Measurements from ENCODE around the gene LLGL1. TPM values are rescaled to one million over a fixed set of nuclear protein-coding genes. Genes with fewer than 3 reads are reported as not detected.

The LLGL1 gene
- total RNA-seq, 2 donors from 2014 or later, result 6.6 to 11.4 TPM

DNA sequence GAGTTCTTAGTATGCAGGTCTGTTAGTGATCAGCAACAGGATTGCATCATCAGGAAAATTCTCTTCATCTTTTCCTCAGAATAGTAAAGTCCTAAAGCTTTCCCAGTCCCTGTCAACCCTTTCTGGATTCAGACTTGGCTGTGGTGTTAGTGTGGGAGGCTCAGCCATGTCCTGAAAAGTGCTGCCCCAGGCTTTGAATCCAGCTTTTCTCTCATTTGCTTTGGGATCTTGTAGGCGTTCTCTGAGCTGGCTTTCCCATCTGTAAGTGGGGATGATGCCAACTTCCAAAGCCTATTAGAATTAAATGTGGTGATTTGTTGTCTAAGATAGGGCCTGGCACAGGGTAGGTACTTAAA lies 38.8 kb upstream of the LLGL1 start:
- no peak for ATAC-seq
- H3K27me3 ChIP-seq, result no peaks in the 10 kb centered on the region
- 10 to 11% methylated on average over 1 of the region's 1 CpG for WGBS, 2 donors
- H3K36me3 ChIP-seq (replicated peaks in 1 of 2; ENCODE audit: insufficient read depth in 1 of 2, low read depth in 2 of 2), result no peaks in the 10 kb centered on the region
- intact Hi-C loops (cut with DNase I), result no loop called here
- H3K9me3 ChIP-seq, result no peaks in the 10 kb centered on the region
- H3K27ac ChIP-seq, result peak overlapping the region in 3 of 4 donors; percentile 63 to 98 (median 96)
- H3K4me1 ChIP-seq, result peaks cover 75% of the 10 kb centered on the region
- no peak overlapping the region for H3K4me3 ChIP-seq
- TF ChIP-seq, protein P1, sequence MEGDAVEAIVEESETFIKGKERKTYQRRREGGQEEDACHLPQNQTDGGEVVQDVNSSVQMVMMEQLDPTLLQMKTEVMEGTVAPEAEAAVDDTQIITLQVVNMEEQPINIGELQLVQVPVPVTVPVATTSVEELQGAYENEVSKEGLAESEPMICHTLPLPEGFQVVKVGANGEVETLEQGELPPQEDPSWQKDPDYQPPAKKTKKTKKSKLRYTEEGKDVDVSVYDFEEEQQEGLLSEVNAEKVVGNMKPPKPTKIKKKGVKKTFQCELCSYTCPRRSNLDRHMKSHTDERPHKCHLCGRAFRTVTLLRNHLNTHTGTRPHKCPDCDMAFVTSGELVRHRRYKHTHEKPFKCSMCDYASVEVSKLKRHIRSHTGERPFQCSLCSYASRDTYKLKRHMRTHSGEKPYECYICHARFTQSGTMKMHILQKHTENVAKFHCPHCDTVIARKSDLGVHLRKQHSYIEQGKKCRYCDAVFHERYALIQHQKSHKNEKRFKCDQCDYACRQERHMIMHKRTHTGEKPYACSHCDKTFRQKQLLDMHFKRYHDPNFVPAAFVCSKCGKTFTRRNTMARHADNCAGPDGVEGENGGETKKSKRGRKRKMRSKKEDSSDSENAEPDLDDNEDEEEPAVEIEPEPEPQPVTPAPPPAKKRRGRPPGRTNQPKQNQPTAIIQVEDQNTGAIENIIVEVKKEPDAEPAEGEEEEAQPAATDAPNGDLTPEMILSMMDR (IDR thresholded peaks at IDR 0.05), result no peak
- TF ChIP-seq POLR2A (IDR thresholded peaks at IDR 0.05), result no peak
- DNase-seq, result peak in 1 of 4 donors; percentile 15

DNA sequence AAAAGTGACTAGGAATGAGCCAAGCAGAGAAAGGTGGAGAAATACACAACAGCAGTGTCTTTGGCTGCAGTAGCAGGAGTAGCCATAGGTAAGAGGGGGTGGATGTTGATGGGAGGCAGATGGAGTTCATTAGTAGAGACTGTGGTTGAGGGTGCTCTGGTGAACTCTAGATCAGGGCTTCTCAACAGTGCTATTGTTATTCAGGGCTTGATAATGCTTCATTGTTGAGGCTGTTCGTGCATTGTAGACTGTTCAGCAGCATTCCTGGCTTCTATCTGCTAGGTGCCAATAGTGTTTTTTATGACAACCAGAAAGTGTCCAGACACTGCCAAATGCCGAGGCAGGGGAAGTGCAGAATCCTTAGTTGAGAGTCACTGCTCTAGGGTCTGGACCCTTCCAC lies 38.2 kb upstream of the LLGL1 start:
- Histone ChIP-seq H3K27ac (peak overlapping the region in 3 of 4 donors; percentile 63 to 98 (median 96)), H3K27me3 (no peaks in the 10 kb centered on the region), H3K4me1 (peaks cover 75% of the 10 kb centered on the region), H3K36me3 (replicated peaks in 1 of 2; ENCODE audit: insufficient read depth in 1 of 2, low read depth in 2 of 2) (no peaks in the 10 kb centered on the region), H3K4me3 (no peak overlapping the region), H3K9me3 (no peaks in the 10 kb centered on the region)
- ATAC-seq (no peak), DNase-seq (no peak)
- TF ChIP-seq, protein P1 (IDR thresholded peaks at IDR 0.05), result no peak
- no peak for TF ChIP-seq POLR2A (IDR thresholded peaks at IDR 0.05)
- 0 to 7% methylated on average over 2 of the region's 2 CpGs for WGBS, 2 donors
- intact Hi-C loops (cut with DNase I), result no loop called here

DNA sequence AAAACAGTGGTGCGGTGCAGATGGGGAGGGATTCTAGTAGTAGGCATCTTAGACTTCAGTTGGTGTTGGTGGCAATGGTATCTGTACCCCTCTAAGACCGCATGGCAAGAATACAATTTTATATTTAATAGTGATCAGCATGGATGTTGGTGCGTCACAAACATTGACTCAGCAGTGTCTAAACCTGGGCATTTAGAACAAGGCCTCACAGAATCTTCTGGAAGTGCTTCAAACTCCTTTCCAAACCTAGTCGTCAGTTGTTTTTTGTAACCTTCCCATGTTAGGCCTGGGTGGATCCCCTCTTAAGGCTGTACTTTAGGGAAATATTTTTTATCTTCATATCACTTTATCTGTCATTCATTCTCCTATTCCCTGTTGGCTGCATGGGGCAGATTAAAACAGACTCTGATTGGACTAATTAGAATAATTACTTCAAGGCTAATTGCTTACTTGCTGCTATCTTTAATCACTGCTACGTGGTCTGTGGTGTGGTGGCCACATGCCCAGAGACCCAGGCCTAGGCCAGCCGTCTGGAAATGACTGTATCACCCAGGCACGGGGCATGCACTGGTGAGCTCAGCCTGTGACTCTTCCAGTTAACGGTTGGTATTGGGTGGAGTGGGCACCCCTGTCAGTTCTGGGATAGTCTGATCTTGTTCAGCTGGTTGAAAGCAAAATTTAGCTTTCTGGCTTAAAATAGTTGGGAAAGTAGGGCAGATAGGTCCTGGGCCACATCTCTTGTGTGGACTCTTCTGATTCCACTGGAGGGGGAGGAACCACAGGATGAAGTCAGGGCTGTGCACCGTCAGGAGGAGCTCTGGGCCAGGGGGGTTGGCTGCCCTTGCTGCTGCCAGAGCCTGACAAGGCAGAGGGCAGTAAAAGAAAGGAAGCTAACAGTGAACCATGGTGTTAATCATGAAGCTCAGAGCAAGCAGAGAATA lies 37.3 kb upstream of the LLGL1 start:
- ATAC-seq, result no peak
- DNase-seq, result no peak
- intact Hi-C loops (cut with DNase I), result no loop called here
- Histone ChIP-seq H3K27me3 (no peaks in the 10 kb centered on the region), H3K4me1 (peaks cover 70% of the 10 kb centered on the region), H3K36me3 (replicated peaks in 1 of 2; ENCODE audit: insufficient read depth in 1 of 2, low read depth in 2 of 2) (no peaks in the 10 kb centered on the region), H3K9me3 (no peaks in the 10 kb centered on the region), H3K27ac (peak overlapping the region in 3 of 4 donors; percentile 63 to 98 (median 96)), H3K4me3 (no peak overlapping the region)
- 12 to 23% methylated on average over 9 of the region's 9 CpGs for WGBS, 2 donors
- TF ChIP-seq, protein P1 (IDR thresholded peaks at IDR 0.05), result no peak
- TF ChIP-seq POLR2A (IDR thresholded peaks at IDR 0.05), result no peak

DNA sequence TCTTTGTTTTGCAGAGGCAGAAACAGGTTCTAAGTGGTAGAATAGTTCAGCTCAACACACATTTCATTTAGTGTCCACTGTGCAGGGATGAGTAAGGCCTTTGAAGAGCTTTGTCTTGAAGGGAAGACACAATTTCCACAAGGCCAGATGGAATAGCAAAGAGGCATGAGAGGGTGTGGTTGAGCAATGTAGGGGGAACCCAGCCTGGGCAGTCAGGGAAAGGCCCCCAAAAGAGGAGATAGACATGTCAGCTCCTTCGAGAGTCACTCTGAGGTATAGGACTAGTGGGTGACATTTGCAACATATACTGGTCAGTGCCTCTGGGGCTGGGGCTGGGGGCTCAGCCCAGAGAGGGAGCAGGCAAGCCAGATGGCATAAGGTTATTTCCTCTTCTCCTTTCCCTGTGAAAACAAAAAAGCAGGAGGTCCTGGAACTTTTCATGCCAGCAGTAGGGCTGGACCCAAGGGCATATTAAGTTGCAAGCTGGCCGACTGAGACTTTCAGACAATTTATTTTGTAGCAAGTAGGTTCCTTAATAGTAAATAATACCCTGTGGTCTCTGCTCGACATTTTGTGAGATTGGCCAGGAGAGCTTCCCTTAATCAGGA lies 34.7 kb upstream of the LLGL1 start:
- H3K4me3 ChIP-seq, result no peak overlapping the region
- intact Hi-C loops (cut with DNase I), result no loop called here
- peaks cover 69% of the 10 kb centered on the region for H3K4me1 ChIP-seq
- no peaks in the 10 kb centered on the region for H3K27me3 ChIP-seq
- DNase-seq (no peak), ATAC-seq (no peak)
- 29 to 33% methylated on average over 3 of the region's 3 CpGs for WGBS, 2 donors
- H3K9me3 ChIP-seq, result no peaks in the 10 kb centered on the region
- no peak for TF ChIP-seq POLR2A (IDR thresholded peaks at IDR 0.05)
- TF ChIP-seq, protein P1 (IDR thresholded peaks at IDR 0.05), result no peak
- H3K36me3 ChIP-seq (replicated peaks in 1 of 2; ENCODE audit: insufficient read depth in 1 of 2, low read depth in 2 of 2), result peaks cover 0 to 6% of the 10 kb centered on the region in 2 donors
- H3K27ac ChIP-seq, result peak overlapping the region; percentile 54 to 77 (median 57)

Measured in body of pancreas (tissue), 4 donors.